Dendritic cell treated with granulocyte-macrophage colony-stimulating factor and Interleukin-4, amounts not matched to agents 40 ng/mL and 50 ng/mL, for 4 days (primary cell): ENCODE data around the gene GMEB2.
"Not testable (repeated sequence)": the region's sequence is repeated elsewhere in the genome, so short reads cannot be mapped to it uniquely, and the experiment has no call there.

ENCODE experiments used
- H3K27ac Mint-ChIP-seq: one replicate; pipeline ENCODE4 v1.8.0; 2022; ENCODE audit warnings: mild to moderate bottlenecking, mixed read lengths
- H3K27me3 Mint-ChIP-seq: one replicate; pipeline ENCODE4 v1.8.0; 2022; ENCODE audit warnings: mild to moderate bottlenecking, mixed read lengths
- H3K36me3 Mint-ChIP-seq: one replicate; pipeline ENCODE4 v1.8.0; 2022; ENCODE audit warnings: low read depth, mixed read lengths
- H3K4me1 Mint-ChIP-seq: one replicate; pipeline ENCODE4 v1.8.0; 2022; ENCODE audit warnings: low read depth, mixed read lengths
- H3K4me3 Mint-ChIP-seq: one replicate; pipeline ENCODE4 v1.8.0; 2022; ENCODE audit warnings: mild to moderate bottlenecking, moderate library complexity, mixed read lengths
- H3K9me3 Mint-ChIP-seq: one replicate; pipeline ENCODE4 v1.8.0; 2022; ENCODE audit warnings: mixed read lengths
- intact Hi-C: fragments of 100-400 bp; cut with micrococcal nuclease; formaldehyde crosslinking; loops from one replicate; pipeline ENCODE4 v1.15.0; 2022

Gene GMEB2

DNA sequence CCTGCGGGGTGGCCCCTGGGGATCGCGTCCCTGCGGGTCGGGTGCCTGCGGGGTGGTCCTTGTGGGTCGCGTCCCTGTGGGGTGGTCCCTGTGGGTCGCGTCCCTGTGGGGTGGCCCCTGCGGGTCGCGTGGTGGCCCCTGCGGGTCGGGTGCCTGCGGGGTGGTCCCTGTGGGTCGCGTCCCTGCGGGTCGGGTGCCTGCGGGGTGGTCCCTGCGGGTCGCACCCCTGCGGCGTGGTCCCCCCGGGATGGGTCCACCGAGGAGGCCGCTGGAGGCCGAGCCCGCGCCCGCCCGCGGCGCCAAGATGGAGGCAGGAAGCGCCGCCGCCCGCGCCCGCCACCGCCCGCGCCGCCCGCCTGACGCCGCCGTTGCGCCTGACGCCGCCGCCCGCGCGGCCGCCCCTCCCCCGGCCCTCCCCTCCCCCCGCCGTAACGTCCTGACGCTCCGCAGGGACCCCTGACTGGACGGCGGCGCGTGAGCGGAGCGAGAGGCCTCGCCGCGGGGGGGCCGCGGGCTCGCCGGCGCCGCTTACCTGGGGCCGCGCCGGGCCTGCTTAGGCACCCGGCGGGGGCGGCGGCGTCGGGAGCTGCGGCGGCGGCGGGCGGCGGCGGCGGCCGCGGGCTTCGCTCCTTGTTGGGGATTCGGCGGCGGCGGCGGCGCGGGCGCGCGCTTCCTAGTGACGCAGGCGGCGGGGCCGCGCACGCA, at the start of gene GMEB2:
TSS of gene GMEB2 (minus strand) at position 678 of the 705 bp plus-strand sequence. CDS start 7,704 bp downstream, outside the sequence.
- intact Hi-C loops = loop anchor here (2.0 to 5.0 kb wide), 2 partner anchors 60 to 89 kb away; partner anchors contain the start of gene PTK6
- no peaks in the 10 kb centered on the region for H3K27me3 Mint-ChIP-seq
- H3K4me3 Mint-ChIP-seq = peak within 1 kb of the TSS; percentile 98
- H3K9me3 Mint-ChIP-seq = no peaks in the 10 kb centered on the region
- peaks cover 51% of the 10 kb centered on the region for H3K4me1 Mint-ChIP-seq
- peak within 1 kb of the TSS; percentile 88 for H3K27ac Mint-ChIP-seq
- H3K36me3 Mint-ChIP-seq = peaks cover 39% of the 10 kb centered on the region

- no peaks in the 10 kb centered on the region for H3K27me3 Mint-ChIP-seq
- H3K27ac Mint-ChIP-seq = peak overlapping the region; percentile 17
- no peaks in the 10 kb centered on the region for H3K4me1 Mint-ChIP-seq
- no peak overlapping the region for H3K4me3 Mint-ChIP-seq
- H3K9me3 Mint-ChIP-seq = no peaks in the 10 kb centered on the region
- intact Hi-C loops = no loop called here
- peaks cover 100% of the 10 kb centered on the region for H3K36me3 Mint-ChIP-seq
Measured at GRCh38 chr20:63675681-63676368, 48.9 kb upstream of the GMEB2 start.

DNA sequence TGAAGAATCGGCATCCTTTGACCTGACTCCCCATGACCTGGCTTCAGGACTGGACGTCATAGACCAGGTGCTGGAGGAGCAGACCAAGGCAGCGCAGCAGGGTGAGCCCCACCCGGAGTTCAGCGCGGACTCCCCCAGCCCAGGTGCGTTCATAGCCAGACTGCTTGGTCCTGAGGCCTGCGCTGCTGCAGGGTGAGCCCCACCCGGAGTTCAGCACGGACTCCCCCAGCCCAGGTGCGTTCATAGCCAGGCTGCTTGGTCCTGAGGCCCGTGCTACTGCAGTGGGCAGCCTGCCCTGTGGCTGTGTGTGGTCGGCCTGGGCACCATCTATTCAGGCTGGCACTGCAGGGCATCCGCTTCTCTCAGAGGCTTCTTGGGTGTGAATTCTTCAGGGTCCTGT, 47.0 kb upstream of the GMEB2 start:
- Mint-ChIP-seq H3K27ac (no peak overlapping the region), H3K36me3 (peaks cover 95% of the 10 kb centered on the region), H3K4me1 (no peaks in the 10 kb centered on the region), H3K4me3 (no peak overlapping the region), H3K9me3 (no peaks in the 10 kb centered on the region), H3K27me3 (no peaks in the 10 kb centered on the region)
- intact Hi-C loops = no loop called here

- Mint-ChIP-seq H3K4me1 (no peaks in the 10 kb centered on the region), H3K9me3 (no peaks in the 10 kb centered on the region), H3K4me3 (no peak overlapping the region), H3K36me3 (peaks cover 95% of the 10 kb centered on the region), H3K27me3 (no peaks in the 10 kb centered on the region), H3K27ac (no peak overlapping the region)
- intact Hi-C loops = no loop called here
Measured at GRCh38 chr20:63672666-63673065, 45.8 kb upstream of the GMEB2 start.

- H3K36me3 Mint-ChIP-seq = peaks cover 95% of the 10 kb centered on the region
- intact Hi-C loops, H3K27me3 Mint-ChIP-seq: not testable (repeated sequence)
Measured at GRCh38 chr20:63671695-63672094, 44.8 kb upstream of the GMEB2 start.

GRCh38 chr20:63668351-63668750, 41.5 kb upstream of the GMEB2 start:
- no peak overlapping the region for H3K27ac Mint-ChIP-seq
- H3K4me3 Mint-ChIP-seq = no peak overlapping the region
- no peaks in the 10 kb centered on the region for H3K4me1 Mint-ChIP-seq
- H3K36me3 Mint-ChIP-seq = peaks cover 95% of the 10 kb centered on the region
- no peaks in the 10 kb centered on the region for H3K9me3 Mint-ChIP-seq
- intact Hi-C loops = no loop called here
- no peaks in the 10 kb centered on the region for H3K27me3 Mint-ChIP-seq

More at GRCh38 chr20:63671695-63672094, 44.8 kb upstream of the GMEB2 start:
- not testable (repeated sequence) for H3K4me1 Mint-ChIP-seq, H3K4me3 Mint-ChIP-seq, H3K9me3 Mint-ChIP-seq, H3K27ac Mint-ChIP-seq

DNA sequence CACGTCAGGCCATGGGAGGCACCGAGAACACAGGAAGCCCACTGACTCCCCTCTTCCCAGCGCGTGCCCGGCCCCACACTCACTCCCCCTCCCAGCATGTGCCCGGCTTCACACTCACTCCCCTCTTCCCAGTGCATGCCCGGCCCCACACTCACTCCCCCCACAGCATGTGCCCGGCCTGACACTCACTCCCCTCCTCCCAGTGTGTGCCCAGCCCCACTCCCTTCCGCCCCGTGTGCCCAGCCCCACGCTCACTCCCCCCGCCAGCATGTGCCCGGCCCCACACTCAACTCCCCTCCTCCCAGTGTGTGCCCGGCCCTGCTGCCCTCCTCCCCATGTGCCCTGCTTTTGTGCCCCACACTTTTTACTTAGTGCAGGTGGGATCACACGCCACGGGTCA, 41.0 kb upstream of the GMEB2 start:
- Mint-ChIP-seq H3K4me1 (no peaks in the 10 kb centered on the region), H3K4me3 (no peak overlapping the region), H3K27ac (no peak overlapping the region), H3K9me3 (no peaks in the 10 kb centered on the region), H3K27me3 (no peaks in the 10 kb centered on the region), H3K36me3 (peaks cover 95% of the 10 kb centered on the region)
- intact Hi-C loops = no loop called here

DNA sequence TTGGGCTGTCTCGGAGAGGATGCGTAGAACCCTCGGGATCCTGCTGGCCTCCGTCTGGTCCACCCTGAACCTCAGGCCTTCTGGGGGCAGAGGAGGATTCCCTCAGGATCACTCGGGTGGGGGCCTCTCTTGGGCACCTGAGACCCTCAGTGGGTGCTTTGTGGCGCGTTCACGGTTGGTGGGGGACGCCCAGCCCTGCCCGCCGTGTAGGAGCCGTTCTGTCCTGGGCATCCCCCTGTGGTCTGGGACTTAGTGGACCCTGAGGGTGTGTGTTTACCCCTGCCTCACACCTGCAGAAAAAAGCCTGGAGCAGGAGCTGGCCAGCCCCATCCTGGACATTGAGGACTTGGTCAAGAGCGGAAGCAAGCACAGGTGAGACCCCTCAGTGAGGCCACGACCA, 38.8 kb upstream of the GMEB2 start:
- Mint-ChIP-seq H3K4me3 (no peak overlapping the region), H3K27ac (no peak overlapping the region), H3K9me3 (no peaks in the 10 kb centered on the region), H3K27me3 (no peaks in the 10 kb centered on the region), H3K36me3 (peaks cover 95% of the 10 kb centered on the region), H3K4me1 (peaks cover 12% of the 10 kb centered on the region)
- intact Hi-C loops = no loop called here

GRCh38 chr20:63664861-63665594, 38.1 kb upstream of the GMEB2 start:
- Mint-ChIP-seq H3K9me3 (no peaks in the 10 kb centered on the region), H3K4me1 (peaks cover 19% of the 10 kb centered on the region), H3K4me3 (no peak overlapping the region), H3K27ac (no peak overlapping the region), H3K36me3 (peaks cover 95% of the 10 kb centered on the region), H3K27me3 (no peaks in the 10 kb centered on the region)
- intact Hi-C loops = no loop called here

DNA sequence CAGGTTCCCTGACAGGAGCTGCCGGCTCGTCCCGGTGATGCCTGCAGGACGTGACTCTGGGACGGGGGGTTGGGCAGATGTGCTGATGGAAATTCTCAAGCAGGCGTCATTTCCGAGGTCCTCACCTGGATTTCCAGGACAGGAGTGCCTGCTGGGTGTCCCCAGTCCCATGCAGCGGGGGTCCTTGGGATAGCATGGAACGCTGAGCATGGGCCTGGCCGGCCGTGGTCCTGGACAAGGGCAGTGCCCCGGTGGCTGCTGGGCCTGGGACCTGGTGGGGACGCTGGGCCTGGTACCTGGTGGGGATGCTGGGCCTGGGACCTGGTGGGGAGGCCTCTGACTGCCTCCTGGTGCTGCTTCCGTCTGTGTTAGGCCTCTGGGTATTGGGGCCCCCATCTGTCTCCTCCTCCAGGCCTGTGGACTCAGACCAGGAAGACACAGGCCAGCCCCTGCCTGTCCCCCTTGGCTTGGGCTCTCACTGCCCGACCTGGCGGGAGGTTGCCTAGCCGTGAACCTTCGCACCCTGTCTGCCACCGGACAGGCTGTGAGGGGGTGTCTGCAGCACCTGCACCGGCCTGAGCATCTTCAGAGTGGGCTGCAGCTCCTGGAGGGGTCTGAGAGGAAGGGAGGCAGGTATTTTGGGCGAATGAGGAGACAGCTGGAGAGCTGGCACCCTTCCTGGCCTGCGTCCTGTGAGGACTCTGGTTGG, 37.4 kb upstream of the GMEB2 start:
- H3K36me3 Mint-ChIP-seq = peaks cover 100% of the 10 kb centered on the region
- H3K4me3 Mint-ChIP-seq = no peak overlapping the region
- H3K4me1 Mint-ChIP-seq = peaks cover 26% of the 10 kb centered on the region
- H3K9me3 Mint-ChIP-seq = no peaks in the 10 kb centered on the region
- H3K27ac Mint-ChIP-seq = no peak overlapping the region
- intact Hi-C loops = no loop called here
- H3K27me3 Mint-ChIP-seq = no peaks in the 10 kb centered on the region

- intact Hi-C loops = no loop called here
- Mint-ChIP-seq H3K27ac (no peak overlapping the region), H3K27me3 (no peaks in the 10 kb centered on the region), H3K4me3 (no peak overlapping the region), H3K4me1 (peaks cover 31% of the 10 kb centered on the region), H3K36me3 (peaks cover 100% of the 10 kb centered on the region), H3K9me3 (no peaks in the 10 kb centered on the region)
Measured at GRCh38 chr20:63663332-63664066, 36.6 kb upstream of the GMEB2 start.

- peak overlapping the region; percentile 51 for H3K27ac Mint-ChIP-seq
- H3K4me1 Mint-ChIP-seq = peaks cover 34% of the 10 kb centered on the region
- no peaks in the 10 kb centered on the region for H3K27me3 Mint-ChIP-seq
- intact Hi-C loops = no loop called here
- H3K9me3 Mint-ChIP-seq = no peaks in the 10 kb centered on the region
- H3K36me3 Mint-ChIP-seq = peaks cover 100% of the 10 kb centered on the region
- no peak overlapping the region for H3K4me3 Mint-ChIP-seq
Measured at GRCh38 chr20:63662813-63663189, 35.9 kb upstream of the GMEB2 start.
